NCI-H1105 treated with DMSO at 0.1 percent for 48 hours (cell line): ENCODE results near the gene OXNAD1.
A peak's percentile ranks its signal among the peaks of the same experiment; 100 is the strongest.

ENCODE experiments used
- DNase-seq: peaks from one replicate; lab custom pipeline; 2025; lab: John Stamatoyannopoulos, UW

Gene OXNAD1

DNA sequence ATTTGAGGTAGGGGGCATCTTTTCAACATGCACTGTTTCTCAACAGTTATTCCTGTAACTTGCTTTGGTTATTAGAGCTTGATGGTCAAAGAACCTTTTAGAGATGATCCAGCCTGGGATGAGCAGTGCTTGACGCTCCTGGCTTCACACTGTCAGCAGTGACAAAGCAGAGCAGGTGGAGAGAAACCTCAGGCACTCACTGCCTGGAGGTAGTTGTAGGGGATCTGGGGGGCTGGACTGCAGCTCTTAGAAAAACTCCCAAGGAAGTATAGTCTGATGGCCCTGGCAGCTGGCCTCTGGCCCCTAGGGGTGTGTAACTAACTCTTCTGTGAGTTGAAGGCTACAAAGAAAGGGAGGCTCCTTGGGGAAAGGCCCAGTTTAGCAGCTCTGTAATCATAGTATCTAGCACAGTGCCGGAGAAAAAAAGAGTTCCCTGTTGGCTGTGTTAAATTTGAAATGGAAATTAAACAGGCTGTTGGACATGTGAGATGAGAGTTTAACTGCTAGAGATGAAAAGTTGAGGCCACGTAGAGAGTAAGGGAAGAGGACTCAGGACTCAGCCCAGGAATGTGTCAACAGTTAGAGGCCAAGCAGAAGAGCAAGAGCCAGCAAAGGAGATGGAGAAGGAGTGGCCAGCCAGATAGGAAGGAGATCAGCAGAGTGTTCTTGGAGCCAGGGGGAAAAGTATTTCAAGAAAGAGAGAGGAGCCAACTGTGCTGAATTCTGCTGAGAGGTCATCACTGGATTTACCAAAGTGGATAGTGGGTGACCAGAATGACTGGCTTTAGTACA lies 14.2 kb downstream of the OXNAD1 start:
- DNase-seq, result no peak

DNA sequence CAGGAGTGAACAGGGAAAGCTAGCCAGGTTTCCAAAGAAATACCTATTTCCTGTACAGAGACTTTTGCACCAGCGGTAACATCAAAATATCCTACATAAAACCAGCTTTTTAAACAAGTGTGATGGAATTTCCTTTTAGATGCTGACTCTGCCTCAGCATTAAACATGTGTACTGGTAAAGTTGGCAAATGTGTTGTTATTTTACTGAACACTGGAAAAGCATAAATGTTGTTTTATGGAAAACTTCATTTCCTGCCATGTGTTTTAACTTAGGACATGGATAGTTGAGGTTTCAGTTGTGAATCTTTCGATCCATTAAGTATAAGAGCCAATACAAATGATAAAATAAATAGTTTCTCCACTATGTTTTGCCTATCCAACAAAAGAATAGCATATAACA lies 15.7 kb downstream of the OXNAD1 start:
- DNase-seq, result no peak

DNA sequence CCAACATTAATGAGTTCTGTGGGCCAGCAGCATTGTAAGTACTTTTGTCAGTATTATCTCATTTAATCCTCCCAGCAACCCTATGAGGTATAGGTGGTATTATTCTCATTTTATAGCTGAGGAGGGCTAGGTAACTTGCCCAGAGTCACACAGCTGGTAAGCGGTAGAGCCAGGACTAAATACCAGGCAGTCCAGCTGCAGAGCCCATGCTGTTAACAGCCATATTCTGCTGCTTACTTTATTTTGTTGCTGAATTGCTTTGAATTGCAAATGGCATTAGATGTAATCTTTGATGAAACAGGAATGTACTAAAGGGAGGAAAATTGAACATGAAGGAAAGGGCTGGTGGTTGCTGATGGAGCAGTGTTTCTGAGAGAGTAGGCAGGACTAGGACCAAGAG lies 19.6 kb downstream of the OXNAD1 start:
- no peak for DNase-seq

DNA sequence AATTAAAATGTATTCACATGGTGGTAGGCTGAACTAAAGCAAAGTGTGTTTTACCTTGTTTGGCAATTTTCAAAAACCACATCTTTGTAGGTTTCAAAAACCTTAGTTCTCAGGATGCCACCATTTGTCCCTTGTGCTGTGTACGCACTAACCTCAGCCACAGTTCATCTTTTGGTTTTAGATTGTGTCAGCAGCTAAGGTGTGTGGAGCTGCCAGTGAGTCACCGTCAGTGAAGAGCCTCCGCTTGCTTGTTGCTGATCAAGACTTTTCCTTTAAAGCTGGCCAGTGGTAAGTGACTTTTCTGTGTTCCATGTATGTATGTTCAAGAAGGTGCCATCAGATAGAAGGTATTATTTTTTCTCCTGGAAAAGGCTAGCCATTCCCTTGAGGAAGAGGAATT lies 21.1 kb downstream of the OXNAD1 start:
- DNase-seq, result no peak

DNA sequence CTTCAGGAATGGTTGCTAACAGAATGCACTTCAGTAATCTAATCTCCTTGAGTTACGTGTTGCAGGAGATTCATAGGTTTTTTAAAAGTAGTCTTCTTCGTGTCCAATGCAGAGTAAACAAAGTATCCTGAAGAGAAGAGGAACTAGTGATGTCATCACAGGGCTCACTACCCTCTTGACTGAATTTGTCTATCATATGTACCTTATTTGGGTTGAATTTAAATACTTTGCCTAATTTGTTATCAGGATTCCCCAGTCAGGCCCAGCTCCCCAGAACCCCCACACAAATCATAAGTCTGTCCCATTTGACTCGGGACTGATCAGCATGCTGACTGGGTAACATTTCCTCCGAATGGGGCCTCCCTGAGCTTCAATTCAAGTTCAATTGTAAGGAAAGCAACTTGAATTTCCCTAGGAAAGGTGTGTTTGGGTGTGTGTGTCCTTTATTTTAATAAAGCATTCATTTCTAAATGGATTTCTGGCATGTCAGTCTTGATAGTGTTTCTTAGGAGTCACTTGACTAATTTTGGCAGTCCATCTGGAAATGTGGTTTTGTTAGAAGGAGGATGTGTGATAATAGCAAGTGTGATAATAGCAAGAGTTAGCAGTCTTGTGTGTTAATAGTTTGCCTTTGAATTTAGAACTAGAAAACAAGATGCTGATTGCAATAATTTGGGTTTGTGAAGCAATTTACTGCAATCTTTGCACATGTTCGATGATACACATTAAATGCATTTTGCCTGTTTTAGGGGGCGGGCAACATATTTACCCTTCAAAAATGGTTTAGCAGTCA lies 21.9 kb downstream of the OXNAD1 start:
- DNase-seq, result no peak

DNA sequence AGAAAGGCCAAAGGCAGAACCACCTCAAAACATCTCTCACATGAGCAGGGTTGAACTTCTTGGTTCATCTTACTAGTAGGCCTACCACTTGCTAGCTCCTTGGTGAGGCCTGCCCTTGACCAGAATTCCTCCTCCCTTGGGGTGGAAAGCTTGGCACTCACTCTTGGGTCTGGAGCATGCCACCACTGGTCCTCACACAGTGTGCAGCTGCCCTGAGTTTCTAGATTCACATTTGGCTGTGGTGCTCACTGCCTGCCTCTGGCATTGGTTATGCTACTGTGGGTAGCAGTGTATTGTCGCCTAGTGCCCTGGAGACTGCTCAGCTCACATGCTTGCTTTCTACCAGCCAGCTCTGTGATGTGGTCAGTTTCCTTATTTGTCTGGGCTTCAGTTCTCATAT lies 23.7 kb downstream of the OXNAD1 start:
- DNase-seq, result no peak

DNA sequence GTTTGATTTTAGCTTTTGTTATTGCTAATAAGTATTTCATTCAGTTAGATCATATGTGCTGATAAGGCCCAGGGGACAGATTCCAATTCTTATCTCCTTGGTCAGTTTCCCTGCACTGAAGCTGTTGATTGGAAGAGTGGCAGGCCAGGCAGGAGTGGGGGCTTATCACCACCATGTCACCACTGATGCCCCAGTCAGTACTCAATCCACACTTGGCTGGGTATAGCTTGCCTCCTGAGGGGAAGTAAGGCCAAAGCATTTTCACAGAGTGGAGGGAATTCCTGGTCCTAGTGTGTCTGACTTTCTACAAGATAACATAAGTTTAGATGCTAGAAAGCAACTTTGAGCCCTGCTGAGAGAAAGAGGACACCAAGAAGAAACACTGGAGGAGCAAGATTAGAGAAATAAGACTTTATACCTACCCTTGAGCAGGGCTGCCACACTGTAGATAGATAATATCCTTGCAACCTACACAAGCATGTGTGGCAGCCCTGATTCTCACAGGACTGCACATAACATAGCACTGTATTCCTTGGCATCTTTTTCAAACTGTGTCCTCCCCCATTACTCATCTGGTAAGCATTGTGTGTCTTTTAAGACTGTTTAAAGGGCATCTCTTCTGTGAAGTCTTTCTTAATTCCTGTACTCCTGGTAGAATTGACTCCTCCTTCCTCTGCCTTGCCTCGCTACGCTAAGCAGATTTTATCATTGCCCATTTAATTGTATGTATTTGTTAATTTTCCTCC lies 24.3 kb downstream of the OXNAD1 start:
- no peak for DNase-seq

DNA sequence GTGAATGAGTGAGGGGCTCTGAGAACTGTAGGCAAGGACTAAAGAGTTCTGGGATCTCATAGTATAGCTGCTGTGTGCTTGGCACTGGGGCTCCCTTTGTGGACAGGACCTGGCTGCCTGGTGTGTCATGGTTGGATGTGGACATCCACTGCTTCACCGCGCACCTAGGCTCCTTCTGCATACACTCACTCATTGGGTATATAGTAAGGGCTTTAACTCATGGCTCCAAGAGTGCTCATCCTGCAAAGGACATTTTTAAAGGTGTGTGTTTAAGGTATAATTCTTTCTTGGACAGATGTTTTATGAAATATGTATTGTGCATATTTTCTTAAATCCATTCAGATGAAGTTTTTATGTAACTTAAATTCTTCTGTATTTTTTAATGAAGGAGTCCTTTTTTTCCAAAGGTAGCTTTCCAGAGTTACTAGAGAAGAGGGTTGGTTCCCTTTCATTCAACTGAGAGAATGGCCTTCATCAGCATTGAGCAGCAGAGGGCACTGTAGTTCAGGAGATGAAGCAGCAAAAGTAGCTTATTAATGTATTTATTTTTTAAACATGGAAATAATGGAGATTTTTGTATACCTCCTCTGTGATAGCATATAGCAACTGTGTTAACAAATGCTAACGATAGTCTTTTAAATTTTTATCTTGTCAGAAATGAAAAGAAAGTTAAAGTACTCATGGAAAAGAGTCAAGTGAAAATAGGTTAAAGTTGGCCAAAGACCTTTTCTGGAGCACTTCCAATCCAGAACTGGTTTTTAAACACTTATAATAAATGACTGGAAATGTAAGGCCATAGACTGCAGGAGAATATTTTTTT lies 25.2 kb downstream of the OXNAD1 start:
- peak; percentile 49 for DNase-seq

DNA sequence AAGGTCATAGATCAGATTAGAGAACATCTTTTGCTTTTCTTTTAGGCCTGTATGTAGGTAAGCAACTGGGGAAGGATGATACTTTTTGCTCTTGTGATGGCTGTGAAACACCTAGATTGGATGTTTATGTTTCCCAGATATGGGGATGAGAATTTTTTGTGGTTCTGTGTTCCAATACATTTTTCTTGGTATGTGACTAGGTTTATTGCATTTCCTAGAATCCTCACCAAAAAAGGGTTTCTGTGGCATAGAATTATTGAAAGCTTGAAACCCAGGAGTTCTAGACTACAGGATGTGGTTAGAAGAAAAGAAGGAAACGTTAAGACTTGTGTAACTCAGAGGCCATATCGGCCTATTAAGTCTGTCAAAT lies 25.8 kb downstream of the OXNAD1 start:
- no peak for DNase-seq

DNA sequence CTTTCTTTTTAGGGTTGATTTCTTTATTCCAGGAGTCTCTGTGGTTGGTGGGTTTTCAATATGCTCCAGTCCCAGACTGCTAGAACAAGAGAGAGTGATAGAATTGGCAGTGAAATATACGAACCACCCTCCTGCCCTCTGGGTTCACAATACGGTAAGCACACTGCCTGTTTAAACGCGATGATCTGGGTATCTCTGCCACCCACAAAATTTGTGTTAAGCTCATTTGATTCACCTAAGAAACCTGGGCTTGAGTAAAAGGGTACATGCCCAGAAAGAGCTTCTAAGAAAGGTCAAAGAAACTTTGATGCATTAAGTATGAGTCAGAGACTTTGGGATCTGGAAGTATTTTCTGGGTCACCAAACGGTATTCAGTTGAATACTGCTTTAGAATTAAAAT lies 29.8 kb downstream of the OXNAD1 start:
- no peak for DNase-seq

DNA sequence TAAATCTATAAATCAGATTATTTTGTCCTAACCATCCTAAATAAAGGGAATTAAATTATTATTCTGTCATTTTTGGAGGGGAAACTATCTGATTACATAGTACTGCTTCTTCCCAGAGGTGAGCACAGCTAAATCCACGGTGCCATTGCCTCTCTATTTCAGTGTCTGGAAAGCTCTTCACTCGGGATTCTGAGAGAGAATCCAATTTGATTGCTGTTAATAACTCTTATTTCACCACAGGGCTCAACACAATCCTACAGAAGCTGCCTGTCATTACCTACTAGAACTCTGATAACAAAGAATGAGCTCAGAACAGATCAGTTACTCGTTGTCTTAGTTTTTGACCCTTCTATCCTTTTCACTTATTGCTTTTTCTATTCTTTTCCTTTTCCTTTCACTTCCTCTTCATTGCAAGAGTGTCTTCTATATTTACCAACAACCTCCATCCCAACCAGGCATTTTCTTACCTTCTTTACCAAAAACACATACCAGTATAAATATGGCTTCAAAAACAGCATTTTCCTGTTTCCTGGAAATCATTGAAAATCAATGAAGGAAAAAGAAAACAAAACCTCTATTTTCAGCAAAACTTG lies 30.4 kb downstream of the OXNAD1 start:
- DNase-seq, result no peak

DNA sequence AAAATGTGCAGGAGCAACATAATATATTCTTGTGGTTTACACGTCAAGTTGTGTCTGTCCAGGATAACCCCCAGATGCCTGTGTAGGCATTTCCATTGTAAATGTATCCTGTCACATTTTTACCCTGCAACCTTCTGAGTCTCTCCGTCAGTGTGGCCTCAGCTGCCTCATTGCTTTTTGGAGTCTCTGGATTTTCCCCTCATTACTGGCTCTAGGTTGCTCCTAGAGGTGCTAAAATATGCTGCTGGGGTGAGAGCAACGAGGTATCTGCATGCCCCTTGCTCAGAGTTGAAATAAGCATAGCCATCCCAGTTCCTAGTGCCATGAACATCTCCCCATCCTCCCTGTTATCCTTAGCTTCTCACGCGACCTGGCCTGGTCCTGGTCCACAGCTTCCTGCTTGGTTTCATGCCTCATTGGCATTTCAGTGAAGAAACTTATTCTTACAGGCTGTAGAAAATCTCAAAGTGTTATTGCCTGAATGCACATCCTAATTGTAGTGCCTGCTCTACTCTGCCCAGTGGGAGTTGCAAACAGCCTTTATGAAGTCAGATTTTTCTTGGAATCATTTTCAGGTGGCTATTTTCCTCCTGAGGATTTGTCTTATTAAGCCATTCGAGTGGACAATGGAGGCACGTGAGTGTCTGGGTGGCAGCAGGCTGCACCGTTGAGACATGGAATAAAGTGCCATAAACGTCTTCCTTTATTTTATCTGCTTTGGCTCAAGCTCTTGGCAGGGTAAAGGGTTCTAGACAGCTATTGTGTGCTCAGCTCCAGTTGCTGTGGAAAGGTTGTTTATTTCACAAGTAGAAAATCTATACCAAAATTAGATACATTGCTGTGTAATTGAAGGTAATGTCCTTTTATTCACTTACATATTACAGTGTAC lies 33.2 kb downstream of the OXNAD1 start:
- no peak for DNase-seq

DNA sequence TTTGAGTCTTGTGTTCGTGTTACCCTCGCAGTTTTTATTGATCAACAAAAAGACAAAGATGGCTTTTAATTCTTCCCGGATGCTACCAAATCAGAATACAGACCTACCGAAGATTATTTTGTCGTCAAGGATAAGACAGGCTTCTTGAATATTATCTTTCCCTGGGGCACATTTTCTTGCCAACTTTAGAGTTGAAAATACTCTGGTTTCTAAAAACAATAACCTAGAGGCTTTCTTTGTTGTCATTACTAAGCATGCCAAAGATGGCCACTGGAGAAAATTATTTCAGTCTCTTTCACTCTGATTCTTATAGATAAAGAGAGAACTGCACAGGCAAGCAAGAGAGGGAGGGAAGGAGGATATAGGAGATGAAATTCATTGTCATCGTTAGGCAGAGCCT lies 33.9 kb downstream of the OXNAD1 start:
- no peak for DNase-seq

DNA sequence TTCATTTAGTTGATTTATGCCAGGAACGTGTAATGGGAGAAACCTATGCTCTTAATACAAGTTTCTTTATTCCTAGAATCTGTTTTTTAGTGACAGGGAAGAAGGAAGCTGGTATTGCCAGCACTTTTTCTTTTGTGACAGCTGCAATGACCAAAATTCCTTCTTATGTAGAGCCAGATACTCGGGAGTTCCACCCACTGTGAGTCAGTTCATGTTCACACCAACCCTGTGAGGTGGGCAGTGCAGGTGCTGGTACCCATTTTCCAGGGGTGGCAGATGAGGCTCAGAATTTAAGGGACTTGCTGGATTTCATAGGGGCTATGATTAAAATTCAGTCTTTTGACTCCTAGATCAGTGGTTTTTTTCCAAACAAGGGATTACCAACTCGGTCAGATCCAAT lies 34.7 kb downstream of the OXNAD1 start:
- DNase-seq, result no peak

DNA sequence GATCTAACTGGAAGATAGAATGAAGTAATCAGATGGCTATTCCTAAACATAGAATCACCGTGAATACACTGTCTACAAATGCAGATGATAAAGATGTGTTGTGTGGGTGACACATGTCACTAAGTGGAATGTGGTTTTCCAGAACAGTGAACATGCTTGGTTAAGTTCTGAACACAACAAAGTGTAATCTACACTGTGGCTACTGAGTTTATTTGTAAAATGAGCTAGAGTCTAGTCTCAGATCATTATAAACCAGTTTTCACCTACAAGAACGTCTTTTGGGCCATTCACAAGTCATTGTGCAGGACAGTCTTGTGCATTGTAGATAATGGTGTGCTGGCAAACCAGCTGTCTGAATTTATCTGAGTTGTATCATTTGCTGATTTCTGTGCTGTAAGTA lies 35.3 kb downstream of the OXNAD1 start:
- DNase-seq, result no peak

DNA sequence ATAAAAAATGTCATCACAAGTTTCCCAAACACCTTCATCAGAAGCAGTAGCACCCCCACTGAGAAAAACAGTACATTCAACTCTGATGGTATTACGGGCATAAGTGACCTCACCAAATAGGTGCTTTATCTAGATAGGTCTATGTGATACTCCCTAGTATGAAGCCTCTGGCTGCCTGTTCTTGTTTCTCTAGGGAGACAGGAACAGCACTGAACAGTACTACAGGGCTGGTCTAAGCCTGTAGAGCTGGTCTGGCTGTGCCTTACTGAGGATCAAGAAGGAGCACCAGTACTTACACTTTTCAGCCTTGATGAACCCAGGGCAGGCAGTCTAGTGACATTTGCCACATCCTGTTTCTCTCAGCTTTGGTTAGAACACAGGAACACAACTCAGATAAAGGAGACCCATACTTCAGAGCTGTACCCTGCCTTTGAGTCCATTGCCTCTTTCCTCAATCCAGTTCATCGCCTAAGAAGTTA lies 35.9 kb downstream of the OXNAD1 start:
- no peak for DNase-seq

DNA sequence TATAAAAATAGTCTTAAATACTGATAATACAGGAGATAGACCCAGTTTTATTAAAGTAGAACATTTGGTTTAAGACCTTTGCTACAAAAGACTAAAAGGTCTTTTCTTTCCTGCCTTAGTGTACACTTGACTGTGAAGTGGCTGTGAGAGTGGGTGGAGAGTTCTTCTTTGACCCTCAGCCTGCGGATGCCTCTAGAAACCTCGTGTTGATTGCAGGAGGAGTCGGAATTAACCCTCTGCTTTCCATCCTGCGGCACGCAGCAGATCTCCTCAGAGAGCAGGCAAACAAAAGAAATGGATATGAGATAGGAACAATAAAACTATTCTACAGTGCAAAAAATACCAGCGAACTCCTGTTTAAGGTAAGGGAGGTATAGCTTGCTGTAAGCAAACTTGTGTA lies 36.5 kb downstream of the OXNAD1 start:
- no peak for DNase-seq

DNA sequence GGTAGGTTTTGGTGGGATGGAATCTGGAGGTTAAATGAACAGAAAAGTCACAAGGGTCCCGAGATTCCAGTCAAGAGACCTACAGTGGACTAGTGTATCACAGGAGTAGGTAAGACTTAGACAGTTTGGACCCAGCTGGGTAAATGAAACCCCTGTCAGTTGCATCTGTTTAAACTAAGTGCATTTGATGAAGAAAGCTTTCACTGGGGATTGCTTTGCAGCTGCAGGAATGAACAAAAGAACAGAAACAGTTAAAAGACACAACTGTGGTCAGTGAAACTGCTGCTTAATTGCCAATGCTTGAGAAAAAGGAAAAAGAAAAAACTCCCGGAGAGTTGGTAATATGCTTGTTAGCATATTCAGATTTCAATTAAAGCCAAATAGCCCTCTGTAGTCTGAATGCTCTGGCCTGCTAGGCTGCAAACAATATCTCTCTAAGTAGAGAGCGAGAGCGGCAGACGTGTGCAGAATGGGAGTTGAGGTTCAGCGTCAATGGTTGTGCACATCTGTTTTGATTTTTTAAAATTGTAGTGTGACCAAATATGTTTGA lies 37.1 kb downstream of the OXNAD1 start:
- DNase-seq, result no peak

DNA sequence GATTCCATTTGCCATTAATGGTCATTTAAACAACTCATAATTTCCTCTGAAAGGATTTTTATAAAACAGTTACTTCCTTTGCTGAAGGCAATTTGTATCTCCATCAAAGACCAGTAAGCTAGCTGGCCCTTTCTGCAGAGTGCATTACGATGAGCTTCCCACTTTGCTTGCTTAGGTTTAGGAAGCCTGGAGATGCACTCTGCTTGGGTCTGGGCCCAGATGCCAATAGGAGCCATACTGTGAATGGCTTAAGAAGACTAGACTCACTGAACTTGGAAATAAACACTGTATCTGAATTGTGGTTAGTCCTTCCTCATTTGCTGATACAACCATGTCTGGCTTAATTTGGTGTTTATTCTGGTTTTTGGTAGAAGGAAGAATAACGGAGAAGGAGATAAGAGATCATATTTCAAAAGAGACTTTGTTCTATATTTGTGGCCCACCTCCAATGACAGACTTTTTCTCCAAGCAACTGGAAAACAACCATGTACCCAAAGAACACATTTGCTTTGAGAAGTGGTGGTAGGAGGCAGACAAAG lies 38.1 kb downstream of the OXNAD1 start:
- DNase-seq, result no peak
